DND-41 (cell line): Measurements from ENCODE around the gene EFNA4.

Experiments
- CTCF ChIP-seq: IDR thresholded peaks from 2 replicates; pipeline ENCODE4 v1.5.1; 2012; ENCODE audit warnings: borderline replicate concordance, low read length, moderate library complexity, mild to moderate bottlenecking; ENCODE audit not compliant: poor library complexity, severe bottlenecking; ENCODE audit errors: extremely low read depth
- EZH2 ChIP-seq: IDR thresholded peaks from 3 replicates; pipeline ENCODE4 v1.6.1; 2012; ENCODE audit warnings: borderline replicate concordance, low read depth, mild to moderate bottlenecking, moderate library complexity, low read length, inconsistent platforms; ENCODE audit not compliant: severe bottlenecking

- TF ChIP-seq CTCF (no peak), EZH2 (no peak)
Observed at GRCh38 chr1:155069551-155070157, 6.1 kb downstream of the EFNA4 start.
